GM12873 (cell line): ENCODE data around the gene TACO1.

Experiments
- TF ChIP-seq, protein P1 (sequence below): IDR thresholded peaks from 2 replicates; pipeline ENCODE4 v1.5.1; 2012; ENCODE audit warnings: low read depth, mild to moderate bottlenecking, moderate library complexity, low read length, control low read depth; ENCODE audit not compliant: insufficient read depth; ENCODE audit errors: missing control alignments

TACO1 gene

DNA sequence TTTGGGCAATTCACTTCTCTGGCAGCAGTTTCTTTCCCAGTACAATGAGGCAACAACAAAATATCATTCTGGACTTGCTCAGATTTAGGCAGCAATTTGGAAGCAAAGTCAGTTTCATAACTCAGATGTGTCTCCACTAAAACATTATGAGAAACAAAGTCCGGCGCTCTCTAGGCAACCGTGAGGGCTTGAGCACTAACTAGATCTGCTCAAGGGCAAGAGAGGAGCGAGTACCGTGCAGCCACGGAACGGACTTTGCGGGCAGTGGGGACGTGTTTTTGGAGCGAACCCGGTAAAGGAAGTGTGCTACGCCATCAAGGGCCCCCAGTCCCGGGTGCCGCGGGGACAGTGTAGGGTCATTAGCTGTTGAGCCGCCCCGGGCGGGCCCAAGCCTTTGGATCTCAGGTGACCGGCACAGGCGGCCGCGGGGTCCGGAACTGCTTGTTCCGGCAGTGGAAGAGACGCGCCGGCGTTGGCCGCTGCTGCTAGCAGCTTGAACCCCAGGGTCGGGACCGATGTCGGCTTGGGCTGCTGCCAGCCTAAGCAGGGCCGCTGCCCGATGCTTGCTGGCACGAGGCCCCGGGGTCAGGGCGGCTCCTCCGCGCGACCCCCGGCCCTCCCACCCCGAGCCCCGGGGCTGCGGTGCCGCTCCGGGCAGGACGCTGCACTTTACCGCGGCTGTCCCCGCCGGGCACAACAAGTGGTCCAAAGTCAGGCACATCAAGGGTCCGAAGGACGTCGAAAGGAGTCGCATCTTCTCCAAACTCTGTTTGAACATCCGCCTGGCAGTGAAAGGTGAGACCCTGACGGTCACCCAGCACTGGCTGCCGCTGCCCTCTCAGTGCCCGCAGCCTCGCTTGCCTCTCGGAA is at the start of gene TACO1:
TACO1 (plus strand) TSS at position 327 of the 870 bp plus-strand sequence; CDS start at position 516, 189 bp downstream.
- TF ChIP-seq, protein P1, sequence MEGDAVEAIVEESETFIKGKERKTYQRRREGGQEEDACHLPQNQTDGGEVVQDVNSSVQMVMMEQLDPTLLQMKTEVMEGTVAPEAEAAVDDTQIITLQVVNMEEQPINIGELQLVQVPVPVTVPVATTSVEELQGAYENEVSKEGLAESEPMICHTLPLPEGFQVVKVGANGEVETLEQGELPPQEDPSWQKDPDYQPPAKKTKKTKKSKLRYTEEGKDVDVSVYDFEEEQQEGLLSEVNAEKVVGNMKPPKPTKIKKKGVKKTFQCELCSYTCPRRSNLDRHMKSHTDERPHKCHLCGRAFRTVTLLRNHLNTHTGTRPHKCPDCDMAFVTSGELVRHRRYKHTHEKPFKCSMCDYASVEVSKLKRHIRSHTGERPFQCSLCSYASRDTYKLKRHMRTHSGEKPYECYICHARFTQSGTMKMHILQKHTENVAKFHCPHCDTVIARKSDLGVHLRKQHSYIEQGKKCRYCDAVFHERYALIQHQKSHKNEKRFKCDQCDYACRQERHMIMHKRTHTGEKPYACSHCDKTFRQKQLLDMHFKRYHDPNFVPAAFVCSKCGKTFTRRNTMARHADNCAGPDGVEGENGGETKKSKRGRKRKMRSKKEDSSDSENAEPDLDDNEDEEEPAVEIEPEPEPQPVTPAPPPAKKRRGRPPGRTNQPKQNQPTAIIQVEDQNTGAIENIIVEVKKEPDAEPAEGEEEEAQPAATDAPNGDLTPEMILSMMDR, result no peak

DNA sequence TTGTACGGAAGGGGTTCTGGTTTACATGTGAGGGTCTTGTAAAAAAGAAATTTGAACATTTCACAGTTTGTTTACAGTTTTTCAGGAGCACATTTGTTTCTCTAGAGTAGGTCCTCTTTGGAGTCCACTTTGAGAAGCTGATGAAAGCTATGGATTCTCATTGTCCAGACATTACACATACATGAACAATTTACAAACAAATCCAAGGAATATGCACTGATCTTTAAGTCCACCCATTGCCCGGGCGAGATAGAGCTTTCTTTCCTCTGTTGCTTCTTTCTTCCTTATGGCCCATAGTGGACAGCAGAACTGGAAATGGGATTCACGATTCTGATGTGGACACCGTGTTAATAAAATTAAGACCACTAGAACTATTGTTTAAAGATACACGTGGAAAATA is 48.5 kb upstream of the TACO1 start:
- TF ChIP-seq, protein P1, result no peak

DNA sequence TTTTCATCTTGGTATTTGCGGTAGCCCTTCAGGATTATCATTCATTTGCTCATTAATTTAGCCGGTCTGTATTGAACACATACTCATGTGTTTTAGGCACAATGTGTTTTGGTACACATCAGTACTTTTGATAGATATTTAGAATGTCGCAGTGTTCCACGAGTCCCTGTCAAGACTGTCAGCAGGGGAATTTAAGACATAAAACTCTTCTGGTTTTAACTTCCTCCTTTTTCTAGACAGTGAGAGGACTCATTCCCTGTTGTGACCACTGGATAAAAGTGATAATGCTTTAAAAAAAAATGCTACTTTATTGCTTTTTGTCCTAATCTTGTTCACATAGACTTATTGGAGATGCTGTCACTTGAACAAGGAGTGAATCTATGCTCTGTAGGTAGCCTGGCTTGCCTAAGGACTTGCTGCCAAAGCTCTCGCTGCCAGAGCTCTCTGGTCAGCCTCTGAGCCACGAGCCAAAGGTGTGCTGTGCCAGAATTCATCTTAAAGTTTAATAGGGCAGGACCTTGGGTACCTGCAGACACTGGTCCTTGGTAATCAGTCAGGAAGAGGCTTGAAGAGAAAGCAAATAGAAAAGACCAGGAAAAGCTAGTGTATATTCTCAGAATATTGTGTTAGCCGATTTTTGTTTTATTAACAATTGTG is 45.1 kb upstream of the TACO1 start:
- TF ChIP-seq, protein P1, result no peak

DNA sequence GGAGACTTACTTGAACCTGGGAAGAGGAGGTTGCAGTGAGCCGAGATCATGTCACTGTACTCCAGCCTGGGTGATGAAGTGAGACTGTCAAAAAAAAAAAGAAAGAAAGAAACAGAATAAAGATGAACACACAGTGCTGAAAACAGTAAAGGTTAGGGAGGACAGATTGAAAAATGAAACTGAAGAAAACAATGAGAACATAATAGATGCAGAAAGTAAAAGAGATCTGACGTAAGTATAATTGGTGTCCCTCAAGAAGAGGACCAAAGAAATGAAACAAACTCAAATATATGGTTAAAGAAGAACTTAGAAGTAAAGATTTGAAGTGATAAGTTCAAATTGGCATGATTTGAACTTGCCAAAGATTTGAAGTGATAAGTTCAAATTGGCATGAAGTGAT is 43.3 kb upstream of the TACO1 start:
- TF ChIP-seq, protein P1, result no peak

DNA sequence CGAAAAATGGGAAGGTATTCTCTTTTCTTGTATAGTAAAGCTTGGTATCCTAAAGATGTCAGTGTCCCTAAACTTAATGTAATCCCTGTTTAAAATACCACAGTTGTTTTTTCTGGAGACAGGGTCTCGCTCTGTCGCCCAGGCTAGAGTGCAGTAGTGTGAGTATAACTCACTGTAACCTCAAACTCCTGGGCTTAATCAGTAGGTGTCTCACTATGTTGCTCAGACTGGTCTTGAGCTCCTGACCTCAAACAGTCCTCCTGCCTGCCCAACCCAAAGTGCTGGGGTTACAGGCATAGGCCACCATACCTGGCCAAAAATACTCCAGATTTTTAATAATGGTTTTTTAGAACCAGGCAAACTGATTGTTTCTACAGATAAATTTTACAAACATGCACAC is 42.3 kb upstream of the TACO1 start:
- TF ChIP-seq, protein P1, result no peak

DNA sequence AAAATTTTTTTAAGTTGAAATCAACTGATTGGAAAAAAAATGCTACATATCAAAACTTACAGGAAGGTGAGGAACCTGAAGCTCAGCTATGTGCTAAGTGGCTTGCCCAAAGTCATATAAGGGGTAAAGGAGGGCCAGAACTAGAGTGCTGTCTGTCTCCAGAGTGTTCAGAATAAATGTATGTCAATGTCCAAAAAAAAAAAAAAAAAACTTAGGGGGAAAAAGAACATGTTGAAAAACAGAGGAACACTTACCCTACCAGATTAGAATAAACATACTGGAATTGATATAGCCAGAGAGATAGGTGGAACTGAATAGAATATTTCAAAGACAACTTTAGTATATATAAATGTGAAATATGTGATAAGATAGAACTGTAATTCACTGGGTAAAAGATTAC is 38.9 kb upstream of the TACO1 start:
- TF ChIP-seq, protein P1, result no peak

DNA sequence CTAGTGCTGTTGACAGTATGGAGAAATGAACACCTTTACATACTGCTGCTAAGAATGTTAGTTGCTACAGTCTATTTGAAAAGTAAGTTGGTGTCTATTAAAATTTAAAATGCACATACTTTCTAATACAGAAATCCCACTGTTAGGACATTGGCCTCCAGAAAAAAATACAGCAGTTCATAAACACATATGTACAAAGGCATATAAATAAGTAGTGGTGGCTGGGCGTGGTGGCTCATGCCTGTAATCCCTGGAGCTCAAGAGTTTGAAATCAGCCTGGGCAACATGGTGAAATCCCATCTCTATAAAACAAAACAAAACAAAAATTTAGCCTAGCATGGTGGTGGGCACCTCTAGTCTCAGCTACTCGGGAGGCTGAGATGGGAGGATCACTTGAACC is 37.4 kb upstream of the TACO1 start:
- TF ChIP-seq, protein P1, result no peak
